Pons (tissue), 1 donor: ENCODE measurements around the gene TYW1.
"Not testable (repeated sequence)": the region's sequence is repeated elsewhere in the genome, so short reads cannot be mapped to it uniquely, and the experiment has no call there.

Source experiments
- DNase-seq: peaks from one replicate; pipeline ENCODE4 v3.0.0-alpha.2; 2016; ENCODE audit warnings: low spot score

Gene TYW1

GRCh38 chr7:67251986-67252558 is 255.4 kb downstream of the TYW1 start:
- no peak for DNase-seq

GRCh38 chr7:67255076-67255475 is 258.4 kb downstream of the TYW1 start:
- not testable (repeated sequence) for DNase-seq

GRCh38 chr7:67257779-67258178 is 261.1 kb downstream of the TYW1 start:
- DNase-seq = not testable (repeated sequence)

GRCh38 chr7:67259363-67259762 is 262.7 kb downstream of the TYW1 start:
- DNase-seq = not testable (repeated sequence)

GRCh38 chr7:67260166-67260586 is 263.5 kb downstream of the TYW1 start:
- not testable (repeated sequence) for DNase-seq

GRCh38 chr7:67264000-67264399 is 267.4 kb downstream of the TYW1 start:
- not testable (repeated sequence) for DNase-seq

- not testable (repeated sequence) for DNase-seq
These were observed 269.4 kb downstream of the TYW1 start for GRCh38 chr7:67266070-67266469.

- DNase-seq = no peak
These were observed 271.3 kb downstream of the TYW1 start for GRCh38 chr7:67267914-67268313.

GRCh38 chr7:67269916-67270315 is 273.3 kb downstream of the TYW1 start:
- not testable (repeated sequence) for DNase-seq
